PC-3 (cell line): ENCODE measurements around the gene ALOX12B.

Source experiments
- CTCF ChIP-seq: fragments of 300-600 bp; sonication (generic); conservative IDR thresholded peaks from 2 replicates; pipeline ENCODE4 v1.5.1; 2017; ENCODE audit warnings: antibody characterized with exemption, low read depth, mild to moderate bottlenecking, low read length
- EZH2 ChIP-seq: fragments of 300-600 bp; sonication (generic); IDR thresholded peaks from one replicate; pipeline ENCODE4 v1.6.1; 2017; ENCODE audit warnings: antibody characterized with exemption, mild to moderate bottlenecking, low read length; ENCODE audit not compliant: unreplicated experiment
- EZH2phosphoT487 ChIP-seq: fragments of 300-600 bp; sonication (generic); IDR thresholded peaks from 2 replicates; pipeline ENCODE4 v1.6.1; 2018; ENCODE audit warnings: mild to moderate bottlenecking, antibody characterized with exemption, low read length, borderline replicate concordance

DNA sequence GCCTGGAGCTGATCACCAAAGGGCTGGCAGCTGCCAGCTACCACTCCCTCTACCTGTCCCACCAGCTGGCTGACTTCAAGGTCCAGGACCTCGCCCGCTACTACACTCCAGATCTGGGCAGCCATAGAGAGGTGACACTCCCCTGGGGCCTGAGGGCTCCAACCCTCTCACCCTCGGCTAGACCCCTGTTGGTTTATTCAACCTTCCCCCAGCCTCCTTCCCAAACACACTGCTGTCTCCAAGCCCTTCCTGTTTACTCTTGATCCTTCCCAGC is 18.0 kb downstream of the ALOX12B start:
- TF ChIP-seq CTCF (no peak), EZH2 (no peak), EZH2phosphoT487 (no peak)
